Adrenal gland (tissue), 12 donors: ENCODE results near the gene CDC6. TPM values are rescaled to one million over a fixed set of nuclear protein-coding genes. Genes with fewer than 3 reads are reported as not detected.

Source experiments
- DNase-seq, 7 donors: peaks; one replicate each; pipeline ENCODE4 v3.0.0-alpha.2; 2019 to 2020
- H3K27ac ChIP-seq, 5 donors: fragments of 200-600 bp; sonication (generic) in 4 of 5; 1 replicate in 3 of 5; 2 replicates in 2 of 5; pipeline versions ENCODE4 v1.5.1 to v1.8.0; 2016 to 2020; ENCODE audit warnings: mild to moderate bottlenecking in 1 of 5
- H3K27me3 ChIP-seq: fragments of 200-600 bp; 2 replicates; pipeline ENCODE4 v1.8.0; 2021
- H3K36me3 ChIP-seq, 2 donors: fragments of 200-600 bp; replicated peaks in 1 of 2; 1 replicate in 1 of 2; 2 replicates in 1 of 2; pipeline versions ENCODE4 v1.5.1 to v1.8.0; 2018 to 2022
- H3K4me1 ChIP-seq, 2 donors: fragments of 200-600 bp; replicated peaks in 1 of 2; 1 replicate in 1 of 2; 2 replicates in 1 of 2; pipeline versions ENCODE4 v1.5.1 to v1.8.0; 2018 to 2021
- H3K4me3 ChIP-seq, 4 donors: fragments of 200-600 bp; sonication (generic) in 3 of 4; one replicate each; pipeline ENCODE4 v1.5.1; 2016 to 2018
- H3K9me3 ChIP-seq, 3 donors: fragments of 200-600 bp; sonication (generic) in 1 of 3; replicated peaks in 1 of 3; 1 replicate in 2 of 3; 2 replicates in 1 of 3; pipeline versions ENCODE4 v1.5.1 to v1.8.0; 2016 to 2021
- CTCF ChIP-seq, 6 experiments: fragments of 450-650 bp in 4 of 6; fragments of 200-600 bp in 2 of 6; sonication (generic) in 1 of 6; IDR thresholded peaks; 1 replicate in 5 of 6; 2 replicates in 1 of 6; pipeline versions ENCODE4 v1.5.1 to v1.8.0; 2016 to 2021; ENCODE audit warnings: antibody characterized with exemption in 6 of 6, mild to moderate bottlenecking in 2 of 6, moderate library complexity in 1 of 6
- POLR2A ChIP-seq, 2 donors: fragments of 450-650 bp; IDR thresholded peaks; one replicate each; pipeline ENCODE4 v1.6.1; 2017; ENCODE audit warnings: antibody characterized with exemption in 2 of 2, mild to moderate bottlenecking in 2 of 2, moderate library complexity in 1 of 2
- WGBS, 4 donors: extraction: QIAGEN DNeasy Blood & Tissue Kit in 2 of 4; methylation state at CpG; one replicate each; pipeline versions ENCODE4 v1.1.5 to v1.1.7; 2013 to 2017; 5-methylcytosine and 5-hydroxymethylcytosine counted together
- intact Hi-C, 2 donors: fragments of 100-400 bp; cut with DNase I; formaldehyde crosslinking; loops; one replicate each; pipeline versions ENCODE4 v1.14.1 to v1.15.0; 2022 to 2023
- polyA plus RNA-seq, 3 donors: library from polyadenylated mRNA; stranded (reverse); fragments of 200-250 nt in 2 of 3; fragments of 350-450 nt in 1 of 3; fragmentation: Illumina TruSeq in 1 of 3; extraction: RNeasy Lipid Tissue Mini Kit (QIAGEN cat#74804) in 1 of 3; gene quantifications; one replicate each; pipeline ENCODE4 v1.2.3, GENCODE V29; 2013 to 2014
- total RNA-seq, 9 donors: library from RNA; depleted of rRNA in 4 of 9; stranded (reverse); fragments of >200 nt in 4 of 9; fragments of 120-200 nt in 1 of 9; fragmentation: NEBNext Ultra II Directional in 1 of 9; extraction: Animal tissue kit (Norgen Biotek cat#: 25700) in 1 of 9; gene quantifications; one replicate each; pipeline versions ENCODE4 v1.1.0 to v1.2.4, GENCODE V29; 2013 to 2023
- donor health status: healthy with polysubstance abuse.
- donor health status: Bipolar disorder and iron deficiency.
- donor health status: DM: yes; HTN: yes; CAD: no.
- donor health status: DM: no; HTN: no; CAD: no.
- donor health status: DM: no; HTN: no; CAD: no.
- donor health status: DM: yes; HTN: yes; CAD: no.

Gene CDC6
- total and polyA plus RNA-seq, 12 donors = 0.69 to 31.3 (median 2.5) TPM

DNA sequence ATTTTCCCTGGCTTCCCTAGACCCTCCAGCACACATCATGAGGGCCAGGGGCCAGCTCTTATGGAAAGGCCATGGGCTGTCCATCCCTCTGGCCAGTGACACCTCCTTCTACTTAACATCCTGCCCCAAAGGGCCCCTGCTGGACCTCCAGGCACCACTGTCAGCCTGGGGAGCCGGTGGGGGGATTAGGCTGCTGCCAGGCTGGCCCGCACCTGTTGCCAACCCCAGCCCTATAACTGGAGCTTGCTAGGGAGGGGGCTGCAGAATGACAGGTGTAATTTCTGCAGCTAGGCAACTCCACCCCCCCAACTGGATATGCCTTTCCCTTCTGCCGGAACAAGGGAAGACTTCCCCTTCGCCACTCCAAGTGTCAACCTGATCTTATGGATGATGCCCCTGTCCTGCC, 33.8 kb downstream of the CDC6 start:
- DNase-seq = peak in 1 of 7 donors; percentile 22
- whole genome bisulfite sequencing, 4 donors = 39 to 73% (median 45%) methylated on average over 2 to 4 of the region's 4 CpGs
- Histone ChIP-seq H3K36me3 (no peaks in the 10 kb centered on the region), H3K4me1 (peaks cover 83 to 94% of the 10 kb centered on the region in 2 donors), H3K9me3 (no peaks in the 10 kb centered on the region), H3K27me3 (no peaks in the 10 kb centered on the region), H3K27ac (peak overlapping the region in 4 of 5 donors; percentile 42 to 96 (median 74)), H3K4me3 (peak overlapping the region in 1 of 4 donors; percentile 59)
- intact Hi-C loops = no loop called here
- TF ChIP-seq CTCF (IDR thresholded peaks at IDR 0.05) (no peak), POLR2A (IDR thresholded peaks at IDR 0.05) (no peak)

- no peak for TF ChIP-seq POLR2A (IDR thresholded peaks at IDR 0.05)
- Histone ChIP-seq H3K4me3 (peak overlapping the region in 1 of 4 donors; percentile 59), H3K27me3 (no peaks in the 10 kb centered on the region), H3K27ac (peak overlapping the region; percentile 42 to 96 (median 71)), H3K9me3 (no peaks in the 10 kb centered on the region), H3K36me3 (no peaks in the 10 kb centered on the region), H3K4me1 (peaks cover 87 to 94% of the 10 kb centered on the region in 2 donors)
- 0 to 2% (median 0%) methylated on average over 4 of the region's 4 CpGs for WGBS, 4 donors
- intact Hi-C loops = no loop called here
- peak in 5 of 7 donors; percentile 49 to 72 (median 67) for DNase-seq
Observed at GRCh38 chr17:40321961-40322357, 34.3 kb downstream of the CDC6 start.

DNA sequence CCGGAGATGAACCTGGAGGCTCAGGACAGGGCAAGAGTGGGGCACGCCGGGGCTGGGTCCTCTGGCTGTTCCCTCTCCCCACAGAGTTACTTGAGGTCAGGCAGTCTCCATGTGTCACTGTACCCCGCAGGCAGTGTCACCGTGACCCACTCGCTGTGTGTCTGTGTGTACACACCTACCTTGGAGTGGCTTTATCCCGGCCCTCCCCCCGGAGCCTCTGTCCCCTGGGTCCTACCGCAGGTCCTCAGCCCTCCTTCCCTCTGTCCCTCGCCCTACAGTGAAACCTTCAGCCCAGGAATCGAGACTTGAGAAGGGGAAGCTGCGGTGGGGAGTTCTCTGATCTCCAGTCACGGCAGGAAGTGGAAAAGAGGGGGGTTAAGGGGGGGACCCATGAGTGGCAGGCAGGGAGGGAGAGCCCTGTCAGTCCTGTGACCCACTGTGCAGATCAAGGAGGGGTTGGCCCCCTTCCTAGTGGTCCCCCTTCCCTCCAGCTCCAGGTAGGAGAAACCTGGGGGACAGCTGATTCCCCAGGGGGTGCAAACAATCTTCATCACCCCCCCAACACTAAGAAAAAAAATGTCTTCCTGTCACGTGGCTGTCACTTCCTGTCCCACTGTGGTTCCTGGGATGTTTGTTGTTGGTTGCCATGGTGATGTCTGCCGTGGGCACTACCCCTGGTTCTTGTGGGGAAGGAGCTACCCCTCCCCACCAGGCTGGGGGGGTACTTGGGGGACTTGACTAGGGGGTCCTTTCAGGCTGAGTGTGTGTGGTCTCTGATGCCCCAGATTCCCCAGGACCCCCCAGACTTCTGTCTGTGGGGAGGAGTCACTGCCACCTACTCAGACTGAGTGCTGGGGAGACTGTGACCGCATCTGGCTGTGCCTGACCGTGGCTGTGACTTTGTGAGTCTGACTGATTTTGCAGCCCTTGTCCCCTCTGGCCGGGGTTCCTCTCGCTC, 35.0 kb downstream of the CDC6 start:
- Histone ChIP-seq H3K4me3 (peak overlapping the region in 1 of 4 donors; percentile 59), H3K4me1 (peaks cover 88 to 94% of the 10 kb centered on the region in 2 donors), H3K27ac (peak overlapping the region; percentile 42 to 96 (median 71)), H3K9me3 (no peaks in the 10 kb centered on the region), H3K27me3 (no peaks in the 10 kb centered on the region), H3K36me3 (no peaks in the 10 kb centered on the region)
- peak; percentile 67 to 88 (median 79) for DNase-seq
- 5 to 8% (median 7%) methylated on average over 7 to 19 of the region's 19 CpGs for WGBS, 4 donors
- intact Hi-C loops = no loop called here
- peak; percentile 23 to 30 for TF ChIP-seq POLR2A (IDR thresholded peaks at IDR 0.05)
- TF ChIP-seq CTCF (IDR thresholded peaks at IDR 0.05) = no peak

GRCh38 chr17:40323391-40324381, 36.0 kb downstream of the CDC6 start:
- H3K9me3 ChIP-seq = no peaks in the 10 kb centered on the region
- H3K4me1 ChIP-seq = peaks cover 96 to 100% of the 10 kb centered on the region in 2 donors
- TF ChIP-seq CTCF (IDR thresholded peaks at IDR 0.05) (no peak), POLR2A (IDR thresholded peaks at IDR 0.05) (no peak)
- H3K4me3 ChIP-seq = peak overlapping the region in 1 of 4 donors; percentile 59
- intact Hi-C loops = no loop called here
- WGBS, 4 donors = 33 to 57% (median 38%) methylated on average over 6 to 10 of the region's 10 CpGs
- no peaks in the 10 kb centered on the region for H3K27me3 ChIP-seq
- H3K27ac ChIP-seq = peak overlapping the region; percentile 42 to 96 (median 72)
- no peaks in the 10 kb centered on the region for H3K36me3 ChIP-seq
- peak; percentile 70 to 87 (median 81) for DNase-seq
